GM12878 (cell line): Measurements from ENCODE around the gene TSTD2. TPM values are rescaled to one million over a fixed set of nuclear protein-coding genes. Genes with fewer than 3 reads are reported as not detected.

ENCODE experiments used
- ATAC-seq: fragments of 200-7000 bp; cut with Tn5 transposase; 3 replicates; pipeline ENCODE4 v1.9.1; 2020; ENCODE audit warnings: mild to moderate bottlenecking, moderate library complexity
- BruUV-seq: library from RNA; stranded (reverse); fragments of 400-500 nt; replicated peaks from 2 replicates; lab custom pipeline; 2021; lab: Mats Ljungman, UMichigan
- CTCF ChIA-PET: fragments of 300-600 bp; sonication (Branson Sonifier 250); formaldehyde crosslinking; extraction: SDS; loops from one replicate; lab custom pipeline; 2021; ENCODE audit warnings: inconsistent platforms; lab: Yijun Ruan, JAX
- POLR2A ChIA-PET: fragments of 350-600 bp; formaldehyde crosslinking; extraction: SDS; loops from one replicate; lab custom pipeline; 2021; ENCODE audit warnings: inconsistent platforms; lab: Charles Lee
- RAD21 ChIA-PET: fragments of 300-600 bp; sonication (Branson Sonifier 250); formaldehyde crosslinking; loops from one replicate; lab custom pipeline; 2023; ENCODE audit warnings: antibody characterized with exemption; ENCODE audit not compliant: unreplicated experiment; lab: Charles Lee
- SMC1A ChIA-PET: fragments of 300-600 bp; sonication (Branson Sonifier 250); formaldehyde crosslinking; loops from one replicate; lab custom pipeline; 2023; ENCODE audit not compliant: unreplicated experiment, uncharacterized antibody; lab: Charles Lee
- DNase-seq: peaks from one replicate; pipeline ENCODE4 v3.0.0-alpha.2; 2011; ENCODE audit warnings: low read depth, low spot score
- FAIRE-seq: peaks from 3 replicates; lab custom pipeline; 2011; peaks lifted over from hg19 to GRCh38; lab: Jason Lieb, UNC
- H2AFZ ChIP-seq: 2 replicates; pipeline ENCODE4 v1.6.0; 2011; ENCODE audit warnings: low read depth, low read length, control low read depth; ENCODE audit not compliant: control insufficient read depth
- H3K27ac ChIP-seq: 2 replicates; pipeline ENCODE4 v1.5.1; 2011; ENCODE audit warnings: control low read depth; ENCODE audit not compliant: control insufficient read depth, insufficient read depth
- H3K27me3 ChIP-seq, 2 experiments: replicated peaks in 1 of 2; 2 replicates each; pipeline versions ENCODE4 v1.6.0 to v1.6.1; 2011; ENCODE audit warnings: low read length in 1 of 2; ENCODE audit not compliant: control insufficient read depth in 2 of 2, insufficient read depth in 2 of 2
- H3K36me3 ChIP-seq, 2 experiments: 2 replicates each; pipeline ENCODE4 v1.5.1; 2011; ENCODE audit warnings: low read length in 1 of 2; ENCODE audit not compliant: control insufficient read depth in 2 of 2, insufficient read depth in 2 of 2
- H3K4me1 ChIP-seq: 2 replicates; pipeline ENCODE4 v1.6.1; 2011; ENCODE audit warnings: mild to moderate bottlenecking, low read length, moderate library complexity, mixed read lengths; ENCODE audit not compliant: control insufficient read depth, insufficient read depth
- H3K4me2 ChIP-seq: 2 replicates; pipeline ENCODE4 v1.6.0; 2011; ENCODE audit warnings: control low read depth; ENCODE audit not compliant: control insufficient read depth, insufficient read depth
- H3K4me3 ChIP-seq: fragments of 200-600 bp; sonication (generic); 2 replicates; pipeline ENCODE4 v1.5.1; 2016
- H3K79me2 ChIP-seq: 2 replicates; pipeline ENCODE4 v1.6.0; 2011; ENCODE audit warnings: low read length; ENCODE audit not compliant: control insufficient read depth, insufficient read depth
- H3K9ac ChIP-seq: 2 replicates; pipeline ENCODE4 v1.8.0; 2011; ENCODE audit warnings: low read length, control low read depth, mixed read lengths; ENCODE audit not compliant: control insufficient read depth, insufficient read depth
- H3K9me3 ChIP-seq: replicated peaks from 3 replicates; pipeline ENCODE4 v1.5.1; 2011; ENCODE audit warnings: mild to moderate bottlenecking, low read length; ENCODE audit not compliant: control insufficient read depth, insufficient read depth
- H4K20me1 ChIP-seq: 2 replicates; pipeline ENCODE4 v1.6.0; 2011; ENCODE audit not compliant: control insufficient read depth, insufficient read depth
- ATF2 ChIP-seq: IDR thresholded peaks from 2 replicates; pipeline ENCODE4 v1.6.1; 2012; ENCODE audit warnings: low read length, inconsistent platforms
- BACH1 ChIP-seq: fragments of 450-650 bp; IDR thresholded peaks from 2 replicates; pipeline ENCODE4 v1.6.1; 2017; ENCODE audit warnings: mild to moderate bottlenecking, borderline replicate concordance
- CBX3 ChIP-seq: fragments of 200-600 bp; sonication (generic); IDR thresholded peaks from 2 replicates; pipeline ENCODE4 v1.6.1; 2016; ENCODE audit warnings: low read depth, borderline replicate concordance
- CHD1 ChIP-seq: IDR thresholded peaks from 2 replicates; pipeline ENCODE4 v1.6.1; 2012; ENCODE audit warnings: low read depth, low read length, improper control_type of control experiment
- EZH2 ChIP-seq: IDR thresholded peaks from 2 replicates; pipeline ENCODE4 v1.6.1; 2012; ENCODE audit warnings: low read depth, mild to moderate bottlenecking, control low read depth, inconsistent platforms, low read length, borderline replicate concordance; ENCODE audit not compliant: control insufficient read depth
- FOS ChIP-seq: IDR thresholded peaks from 3 replicates; pipeline ENCODE4 v1.6.1; 2011; ENCODE audit warnings: borderline replicate concordance; ENCODE audit not compliant: insufficient read length; ENCODE audit errors: extremely low read depth
- KDM1A ChIP-seq: fragments of 200-600 bp; sonication (generic); IDR thresholded peaks from 2 replicates; pipeline ENCODE4 v1.6.1; 2016; ENCODE audit warnings: borderline replicate concordance
- NRF1 ChIP-seq: conservative IDR thresholded peaks from 2 replicates; pipeline ENCODE4 v1.6.1; 2011; ENCODE audit warnings: mild to moderate bottlenecking, low read depth, low read length, improper control_type of control experiment
- PAX5 ChIP-seq: IDR thresholded peaks from 2 replicates; pipeline ENCODE4 v1.6.1; 2011; ENCODE audit warnings: low read depth, low read length, borderline replicate concordance
- PML ChIP-seq: IDR thresholded peaks from 2 replicates; pipeline ENCODE4 v1.6.1; 2012; ENCODE audit warnings: low read length, inconsistent platforms
- POLR2AphosphoS5 ChIP-seq: IDR thresholded peaks from 2 replicates; pipeline ENCODE4 v1.6.1; 2011; ENCODE audit warnings: mild to moderate bottlenecking, low read length, inconsistent platforms
- SMARCA5 ChIP-seq: fragments of 450-650 bp; IDR thresholded peaks from 2 replicates; pipeline ENCODE4 v1.6.1; 2017; ENCODE audit warnings: mild to moderate bottlenecking
- SUPT20H ChIP-seq: IDR thresholded peaks from 2 replicates; pipeline ENCODE4 v1.6.1; 2011; ENCODE audit warnings: low read depth, mild to moderate bottlenecking, low read length, moderate library complexity, borderline replicate concordance; ENCODE audit not compliant: control insufficient read depth
- ZNF207 ChIP-seq: fragments of 450-650 bp; IDR thresholded peaks from 2 replicates; pipeline ENCODE4 v1.6.1; 2014; ENCODE audit warnings: antibody characterized with exemption, mild to moderate bottlenecking, borderline replicate concordance
- ZNF592 ChIP-seq: fragments of 450-650 bp; IDR thresholded peaks from 2 replicates; pipeline ENCODE4 v1.6.1; 2017; ENCODE audit warnings: mild to moderate bottlenecking, moderate library complexity
- ZNF622 ChIP-seq: fragments of 450-650 bp; IDR thresholded peaks from 2 replicates; pipeline ENCODE4 v1.6.1; 2017; ENCODE audit warnings: mild to moderate bottlenecking, inconsistent platforms
- ZSCAN29 ChIP-seq: fragments of 450-650 bp; IDR thresholded peaks from 2 replicates; pipeline ENCODE4 v1.6.1; 2017; ENCODE audit warnings: mild to moderate bottlenecking, moderate library complexity
- WGBS: methylation state at CpG from one replicate; pipeline ENCODE4 v1.1.6; 2016; ENCODE audit warnings: low lambda C conversion rate; ENCODE audit not compliant: insufficient replicate concordance, insufficient coverage; ENCODE audit errors: missing lambda C conversion rate; 5-methylcytosine and 5-hydroxymethylcytosine counted together
- in situ Hi-C: fragments of 300-500 bp; cut with MboI; formaldehyde crosslinking; loops from 9 replicates; pipeline ENCODE4 v1.14.3; 2018; ENCODE audit warnings: mixed read lengths
- intact Hi-C: fragments of 100-400 bp; cut with micrococcal nuclease; formaldehyde crosslinking; loops from one replicate; pipeline ENCODE4 v1.14.2; 2022; ENCODE audit not compliant: unreplicated experiment
- polyA plus RNA-seq, 11 experiments: library from polyadenylated mRNA; depleted of rRNA in 4 of 11; unstranded in 6 of 11; stranded (reverse) in 5 of 11; fragments of >200 nt; fragmentation: Nextera tagmentation in 4 of 11; fragmentation: Illumina TruSeq in 1 of 11; extraction: Ambion mirVana in 4 of 11; extraction: Trizol in 1 of 11; gene quantifications; 1 replicate in 1 of 11; 2 replicates in 10 of 11; pipeline versions ENCODE4 v1.2.1 to v1.2.3, GENCODE V29; 2011 to 2016; ENCODE audit warnings: inconsistent platforms in 2 of 11, missing spikeins in 2 of 11, low read depth in 1 of 11
- total RNA-seq, 4 experiments: library from RNA; depleted of rRNA in 3 of 4; stranded (reverse); fragments of >200 nt in 3 of 4; fragmentation: Illumina TruSeq in 1 of 4; extraction: Trizol in 1 of 4; gene quantifications; 2 replicates each; pipeline versions ENCODE4 v1.2.1 to v1.2.3, GENCODE V29; 2013 to 2021

The TSTD2 gene
- total and polyA plus RNA-seq, 10 of the 15 experiments (the other 5 are each of a cell fraction or from before 2014, with no cell fraction given) = 5.0 to 30.6 (median 14.1) TPM

- SMC1A ChIA-PET = interaction anchor here (0.7 to 1.1 kb wide), 5 partner anchors 13 to 205 kb away, joined by 3 read pairs; no protein-coding TSS in a partner anchor
- FAIRE-seq = no peak
- no peak for TF ChIP-seq ZNF207
- TF ChIP-seq SUPT20H = no peak
- TF ChIP-seq ATF2 = no peak
- TF ChIP-seq ZNF592 = no peak
- TF ChIP-seq BACH1 = no peak
- no peak for TF ChIP-seq FOS
- TF ChIP-seq EZH2 = no peak
- TF ChIP-seq POLR2AphosphoS5 = no peak
- no peak for TF ChIP-seq ZNF622
- no peak for TF ChIP-seq NRF1
- no peak for TF ChIP-seq CHD1
- TF ChIP-seq ZSCAN29 = no peak
- TF ChIP-seq CBX3 = no peak
- TF ChIP-seq SMARCA5 = no peak
- no peak for TF ChIP-seq KDM1A
- TF ChIP-seq PML = no peak
- TF ChIP-seq PAX5 = no peak
- no peak overlapping the region for H3K27ac ChIP-seq
- CTCF ChIA-PET = interaction anchor here (0.8 to 1.3 kb wide), 4 partner anchors 23 to 205 kb away, joined by 3 to 5 read pairs (median 4); partner anchors contain the start of genes NCBP1, TSTD2 and XPA
- no peaks in the 10 kb centered on the region for H4K20me1 ChIP-seq
- H3K79me2 ChIP-seq = no peaks in the 10 kb centered on the region
- WGBS = 97% methylated on average over 3 of the region's 3 CpGs
- no peak overlapping the region for H3K4me3 ChIP-seq
- intact Hi-C loops = no loop called here
- no peaks in the 10 kb centered on the region for H3K27me3 ChIP-seq
- in situ Hi-C loops = no loop called here
- H3K4me2 ChIP-seq = no peak overlapping the region
- H3K9me3 ChIP-seq = no peaks in the 10 kb centered on the region
- no peak for ATAC-seq
- no peak overlapping the region for H2AFZ ChIP-seq
- H3K36me3 ChIP-seq = peaks cover 7 to 42% of the 10 kb centered on the region in 2 experiments
- DNase-seq = no peak
- POLR2A ChIA-PET = interaction anchor here (1.2 kb wide), 1 partner anchor 23 kb away, joined by 3 read pairs; the partner anchor contains the start of gene XPA
- peaks cover 3% of the 10 kb centered on the region; the same call in 1 of the 2 replicates for H3K4me1 ChIP-seq
- RAD21 ChIA-PET = interaction anchor here (0.8 to 0.9 kb wide), 2 partner anchors 31 to 205 kb away, joined by 3 read pairs; no protein-coding TSS in a partner anchor
- BruUV-seq = no TSS peak
- H3K9ac ChIP-seq = no peak overlapping the region
These were observed 40.8 kb upstream of the TSTD2 start for GRCh38 chr9:97673922-97674321.
